Activated CD4-positive, alpha-beta T cell treated with anti-CD3 and anti-CD28 coated beads, Interleukin-2, amount 10 ng/mL, durations not matched to agents 24 days and 14 days (primary cell): ENCODE data around the gene AFF4. TPM values are rescaled to one million over a fixed set of nuclear protein-coding genes. Genes with fewer than 3 reads are reported as not detected.
A peak's percentile ranks its signal among the peaks of the same experiment; 100 is the strongest.
"Not testable (repeated sequence)": the region's sequence is repeated elsewhere in the genome, so short reads cannot be mapped to it uniquely, and the experiment has no call there.

Experiments used
- DNase-seq: peaks from one replicate; pipeline ENCODE4 v3.0.0; 2022
- H3K27ac Mint-ChIP-seq: one replicate; pipeline ENCODE4 v1.8.0; 2022; ENCODE audit warnings: mild to moderate bottlenecking, mixed read lengths
- H3K27me3 Mint-ChIP-seq: one replicate; pipeline ENCODE4 v1.8.0; 2022; ENCODE audit warnings: mixed read lengths
- H3K36me3 Mint-ChIP-seq: one replicate; pipeline ENCODE4 v1.8.0; 2022; ENCODE audit warnings: low read depth, mild to moderate bottlenecking, mixed read lengths
- H3K4me1 Mint-ChIP-seq: one replicate; pipeline ENCODE4 v1.8.0; 2021; ENCODE audit warnings: mixed read lengths
- H3K4me3 Mint-ChIP-seq: one replicate; pipeline ENCODE4 v1.8.0; 2022; ENCODE audit warnings: mild to moderate bottlenecking, moderate library complexity, mixed read lengths
- H3K9me3 Mint-ChIP-seq: one replicate; pipeline ENCODE4 v1.8.0; 2021; ENCODE audit warnings: mixed read lengths
- intact Hi-C: fragments of 100-400 bp; cut with micrococcal nuclease; formaldehyde crosslinking; loops from one replicate; pipeline ENCODE4 v1.15.1; 2023
- total RNA-seq: library from RNA; stranded (reverse); gene quantifications from 2 replicates; pipeline ENCODE4 v1.2.3, GENCODE V29; 2022

Gene AFF4
- total RNA-seq, 1 donor from 2014 or later: 32.7 TPM

DNA sequence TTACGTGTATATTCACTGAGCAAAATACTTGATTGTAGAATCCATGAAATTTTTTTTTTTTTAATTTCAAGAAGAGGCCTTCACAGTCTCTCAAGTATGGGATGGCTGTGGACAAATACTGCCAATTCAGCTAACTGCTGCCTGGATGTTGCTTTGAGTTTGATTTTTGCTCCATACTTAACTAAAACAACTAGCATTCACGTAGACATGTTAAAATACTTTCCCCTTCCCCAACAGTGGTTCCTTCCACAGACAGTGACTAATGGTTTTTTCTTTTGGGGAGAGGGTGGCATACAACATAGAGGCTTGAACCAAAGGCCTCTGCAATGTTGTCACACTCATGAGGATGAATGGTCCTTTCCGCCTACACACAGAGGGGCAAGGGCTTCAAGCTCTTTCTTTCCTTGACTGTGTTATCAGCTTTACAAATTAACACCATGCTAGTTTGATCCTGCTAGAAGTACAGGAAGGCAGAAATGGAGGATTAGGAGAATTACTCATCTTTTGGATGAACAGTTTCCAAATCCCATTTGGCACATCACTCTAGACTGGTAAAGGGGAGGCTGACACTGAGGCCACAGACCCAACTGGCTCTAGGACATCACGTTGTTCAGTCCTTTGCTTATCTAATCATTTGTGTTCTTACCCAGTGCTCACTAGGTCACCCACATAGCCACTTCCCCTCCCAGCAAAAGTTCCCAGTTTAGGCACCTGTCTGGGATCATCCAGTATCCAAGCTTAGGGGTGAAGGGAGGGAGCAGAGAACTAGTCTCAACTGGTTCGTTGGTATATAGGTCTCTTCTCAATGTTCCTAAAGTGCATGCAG lies 91.8 kb downstream of the AFF4 start:
- H3K4me1 Mint-ChIP-seq: peaks cover 17% of the 10 kb centered on the region
- H3K4me3 Mint-ChIP-seq: no peak overlapping the region
- no peaks in the 10 kb centered on the region for H3K9me3 Mint-ChIP-seq
- H3K27ac Mint-ChIP-seq: no peak overlapping the region
- intact Hi-C loops: no loop called here
- no peaks in the 10 kb centered on the region for H3K27me3 Mint-ChIP-seq
- DNase-seq: no peak
- H3K36me3 Mint-ChIP-seq: peaks cover 49% of the 10 kb centered on the region

DNA sequence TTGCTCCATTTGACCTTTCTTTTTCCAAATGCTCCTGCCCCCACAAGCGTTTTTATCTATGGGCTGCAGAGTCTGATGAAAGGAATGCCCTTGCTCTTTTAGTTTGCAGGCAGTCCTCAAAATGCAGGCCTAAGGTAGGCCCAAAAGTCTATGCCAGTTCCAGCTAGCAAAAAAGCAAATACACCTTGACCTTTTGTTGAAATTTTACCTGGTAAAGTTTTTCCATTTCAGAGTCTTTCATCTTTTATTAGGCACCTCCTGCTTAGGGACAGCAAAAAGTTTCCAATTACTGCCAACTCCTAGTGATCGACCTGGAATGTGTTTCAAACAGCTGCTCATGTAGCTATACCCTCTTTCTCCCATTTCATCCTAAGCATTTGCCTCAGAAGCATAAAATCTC lies 92.6 kb downstream of the AFF4 start:
- Mint-ChIP-seq H3K27ac (peak overlapping the region; percentile 20), H3K4me1 (peaks cover 20% of the 10 kb centered on the region), H3K9me3 (no peaks in the 10 kb centered on the region), H3K36me3 (peaks cover 52% of the 10 kb centered on the region), H3K27me3 (no peaks in the 10 kb centered on the region), H3K4me3 (no peak overlapping the region)
- no peak for DNase-seq
- intact Hi-C loops: no loop called here

DNA sequence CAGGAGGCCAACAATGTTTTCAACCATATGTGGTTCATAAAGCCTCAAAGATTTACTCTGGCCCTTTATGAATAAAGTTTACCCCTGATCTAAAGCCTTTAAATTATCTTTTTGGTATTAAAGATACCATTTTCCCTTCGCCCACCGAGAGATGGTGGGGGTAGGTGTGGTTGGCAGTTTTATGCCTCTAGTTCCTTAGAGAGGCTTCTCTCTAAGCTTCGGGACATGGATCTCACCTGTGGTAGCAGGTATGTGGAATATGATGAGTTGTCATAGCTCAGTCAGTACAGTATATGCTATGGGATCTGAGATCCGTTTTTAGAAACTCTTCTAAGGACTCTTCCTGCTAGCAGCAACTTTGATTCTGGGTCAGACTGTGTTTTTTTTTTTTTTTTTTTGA lies 94.7 kb downstream of the AFF4 start:
- no peaks in the 10 kb centered on the region for H3K9me3 Mint-ChIP-seq
- peak overlapping the region; percentile 40 for H3K4me3 Mint-ChIP-seq
- H3K36me3 Mint-ChIP-seq: peaks cover 44% of the 10 kb centered on the region
- H3K27me3 Mint-ChIP-seq: peaks cover under 1% of the 10 kb centered on the region
- intact Hi-C loops: loop anchor here (5.0 kb wide), 2 partner anchors 131 to 1071 kb away; partner anchors contain the start of genes FNIP1 and KIF3A
- peak; percentile 53 for DNase-seq
- H3K27ac Mint-ChIP-seq: no peak overlapping the region
- H3K4me1 Mint-ChIP-seq: peaks cover 26% of the 10 kb centered on the region

DNA sequence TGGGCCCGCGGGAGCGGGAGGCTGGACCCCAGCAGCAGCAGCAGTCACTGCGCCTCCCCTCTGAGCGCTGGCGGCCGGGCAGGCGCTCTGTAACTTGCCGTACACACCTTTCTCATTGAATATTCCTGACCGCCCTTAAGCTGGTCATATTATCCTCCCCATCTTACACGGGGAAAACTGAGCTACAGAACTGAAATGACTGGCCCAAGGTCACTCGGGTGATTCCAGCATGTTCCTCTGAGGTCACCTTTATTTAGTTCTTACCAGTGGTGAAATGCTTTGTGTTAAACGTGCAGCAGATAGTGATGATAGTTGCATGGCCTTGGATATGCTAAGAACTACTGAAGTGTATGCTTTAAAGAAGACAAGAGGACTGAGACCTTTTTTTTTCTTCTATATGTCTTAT lies 96.4 kb downstream of the AFF4 start:
- H3K36me3 Mint-ChIP-seq: peaks cover 38% of the 10 kb centered on the region
- DNase-seq: no peak
- intact Hi-C loops: loop anchor here (2.0 to 5.0 kb wide), 3 partner anchors 130 to 1070 kb away; partner anchors contain the start of genes FNIP1 and KIF3A
- peaks cover 5% of the 10 kb centered on the region for H3K27me3 Mint-ChIP-seq
- H3K9me3 Mint-ChIP-seq: no peaks in the 10 kb centered on the region
- peaks cover 24% of the 10 kb centered on the region for H3K4me1 Mint-ChIP-seq
- peak overlapping the region; percentile 95 for H3K4me3 Mint-ChIP-seq
- peak overlapping the region; percentile 99 for H3K27ac Mint-ChIP-seq

DNA sequence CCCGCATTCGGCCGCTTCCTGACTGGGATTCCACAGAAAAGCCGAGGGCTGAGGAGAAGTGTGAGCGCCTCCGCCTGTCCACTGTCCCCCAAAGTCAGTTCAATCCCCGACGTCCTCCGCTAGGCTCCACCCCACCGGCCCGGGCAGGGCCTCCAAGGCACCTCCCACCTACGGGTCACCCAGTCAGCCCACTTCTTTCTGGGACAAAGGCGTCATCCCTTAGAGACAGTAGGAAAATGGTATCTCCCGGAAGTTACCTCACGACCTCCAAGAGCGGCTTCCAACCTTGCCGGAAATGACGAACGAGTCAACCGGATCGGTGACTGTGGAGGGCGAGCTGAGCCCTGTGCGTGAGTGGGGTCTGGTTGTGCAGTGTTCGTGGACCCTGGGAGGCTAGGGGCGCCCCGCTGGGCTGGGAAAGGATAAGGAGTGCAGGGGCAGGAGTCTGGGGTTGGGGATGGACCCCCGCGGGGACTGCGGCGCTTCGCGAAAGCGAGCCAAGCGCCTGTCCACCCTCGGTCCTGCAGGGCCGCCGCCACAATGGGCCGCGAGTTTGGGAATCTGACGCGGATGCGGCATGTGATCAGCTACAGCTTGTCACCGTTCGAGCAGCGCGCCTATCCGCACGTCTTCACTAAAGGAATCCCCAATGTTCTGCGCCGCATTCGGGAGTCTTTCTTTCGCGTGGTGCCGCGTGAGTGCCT lies 96.9 kb downstream of the AFF4 start, which contains the start of the genes GDF9 and UQCRQ:
Gene GDF9 (minus strand): TSS at position 128 of the 704 bp plus-strand sequence. CDS start 1,936 bp downstream, outside the sequence.
Gene UQCRQ (plus strand): TSS at position 301 of the 704 bp plus-strand sequence. CDS start 240 bp downstream, at position 541.
- peak within 1 kb of the TSS; percentile 95 for H3K4me3 Mint-ChIP-seq
- peak within 1 kb of the TSS; percentile 99 for H3K27ac Mint-ChIP-seq
- peaks cover 9% of the 10 kb centered on the region for H3K27me3 Mint-ChIP-seq
- DNase-seq: peak; percentile 98
- peaks cover 24% of the 10 kb centered on the region for H3K4me1 Mint-ChIP-seq
- H3K9me3 Mint-ChIP-seq: no peaks in the 10 kb centered on the region
- intact Hi-C loops: loop anchor here (1.0 to 5.0 kb wide), 5 partner anchors 36 to 1069 kb away; partner anchors contain the start of genes FNIP1, KIF3A and SHROOM1
- H3K36me3 Mint-ChIP-seq: peaks cover 35% of the 10 kb centered on the region

DNA sequence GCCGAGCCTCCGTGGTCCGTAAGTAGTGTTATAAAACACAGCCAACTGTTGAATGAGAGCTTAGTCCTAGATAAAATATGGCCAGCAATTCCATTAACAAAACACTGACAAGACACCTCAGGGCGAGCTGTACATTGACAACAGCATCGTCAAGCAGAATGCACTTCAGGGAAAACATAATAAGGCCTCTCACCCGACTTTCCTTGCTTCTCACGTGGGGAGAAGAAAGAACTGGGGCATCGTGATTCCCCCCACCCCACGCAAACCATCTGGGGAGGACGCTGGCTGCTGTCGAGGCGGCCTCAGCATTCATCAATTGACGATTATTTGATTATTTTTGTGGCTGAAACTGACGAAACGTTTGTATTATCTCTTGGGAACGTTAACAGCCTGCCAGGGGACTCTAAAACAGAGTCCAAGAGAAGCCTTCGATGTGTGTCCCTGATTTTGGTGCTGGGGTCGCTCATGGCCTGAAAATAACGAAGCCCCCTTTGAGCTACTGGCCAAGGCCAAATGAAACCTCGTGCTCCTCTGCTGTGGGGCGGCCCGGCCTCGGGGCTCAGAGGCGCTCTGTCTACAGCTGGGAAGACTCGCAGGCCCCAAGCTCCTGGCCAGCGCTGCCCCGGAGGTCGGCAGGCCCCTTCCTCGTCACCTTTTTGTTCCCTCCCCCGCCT lies 97.6 kb downstream of the AFF4 start:
- Mint-ChIP-seq H3K27ac (peak overlapping the region; percentile 99), H3K4me3 (peak overlapping the region; percentile 95), H3K9me3 (no peaks in the 10 kb centered on the region), H3K27me3 (peaks cover 10% of the 10 kb centered on the region), H3K4me1 (peaks cover 24% of the 10 kb centered on the region), H3K36me3 (peaks cover 31% of the 10 kb centered on the region)
- no peak for DNase-seq
- intact Hi-C loops: loop anchor here (1.0 to 5.0 kb wide), 5 partner anchors 36 to 1069 kb away; partner anchors contain the start of genes FNIP1, KIF3A and SHROOM1

DNA sequence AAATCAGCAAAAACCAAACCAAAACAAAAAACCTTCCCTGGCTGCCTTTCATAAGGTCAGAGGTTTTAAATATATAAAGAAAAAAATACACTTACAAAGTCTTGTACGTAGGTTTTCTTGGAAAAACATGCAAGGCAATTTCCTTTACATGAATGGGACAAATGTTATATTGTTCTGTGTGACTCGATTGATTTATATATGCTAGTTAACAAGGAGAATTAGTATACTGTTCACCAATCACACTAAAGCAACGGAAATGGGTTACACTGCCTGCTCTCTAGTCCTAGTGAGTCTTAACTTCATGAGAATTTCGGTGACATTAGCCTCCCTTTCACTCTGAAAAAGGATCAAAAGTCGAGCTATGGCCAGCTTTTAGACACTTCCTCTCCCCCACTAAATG lies 102.7 kb downstream of the AFF4 start:
- no peak for DNase-seq
- intact Hi-C loops: no loop called here
- H3K36me3 Mint-ChIP-seq: no peaks in the 10 kb centered on the region
- H3K27ac Mint-ChIP-seq: no peak overlapping the region
- H3K4me3 Mint-ChIP-seq: no peak overlapping the region
- H3K9me3 Mint-ChIP-seq: peaks cover 3% of the 10 kb centered on the region
- H3K4me1 Mint-ChIP-seq: peaks cover 8% of the 10 kb centered on the region
- peaks cover 16% of the 10 kb centered on the region for H3K27me3 Mint-ChIP-seq

DNA sequence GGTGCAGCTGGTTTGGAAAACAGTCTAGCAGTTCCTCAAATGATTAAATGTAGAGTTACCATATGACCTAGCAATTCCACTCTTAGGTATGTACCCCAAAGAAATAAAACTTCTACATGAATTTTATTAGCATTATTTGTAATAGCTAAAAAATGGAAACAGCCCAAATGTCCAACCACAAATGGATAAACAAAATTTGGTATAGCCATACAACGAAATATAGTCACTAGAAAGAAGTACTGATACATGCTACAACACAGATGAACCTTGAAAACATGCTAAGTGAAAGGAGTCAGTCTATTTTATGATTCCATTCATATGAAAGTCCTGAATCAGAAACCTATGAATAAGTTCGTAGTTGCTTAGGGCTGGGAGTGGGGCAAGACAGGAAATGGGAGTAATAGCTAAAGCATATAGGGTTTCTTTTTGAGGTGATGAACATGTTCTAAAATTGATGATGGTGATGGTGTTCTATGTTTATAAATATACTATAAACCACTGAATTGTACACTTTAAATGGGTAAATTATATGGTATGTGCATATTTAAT lies 103.5 kb downstream of the AFF4 start:
- no peaks in the 10 kb centered on the region for H3K36me3 Mint-ChIP-seq
- H3K27me3 Mint-ChIP-seq: peaks cover 16% of the 10 kb centered on the region
- H3K4me1 Mint-ChIP-seq: peaks cover 2% of the 10 kb centered on the region
- H3K4me3 Mint-ChIP-seq: no peak overlapping the region
- H3K9me3 Mint-ChIP-seq: peaks cover 3% of the 10 kb centered on the region
- intact Hi-C loops: no loop called here
- H3K27ac Mint-ChIP-seq: no peak overlapping the region
- DNase-seq: no peak

DNA sequence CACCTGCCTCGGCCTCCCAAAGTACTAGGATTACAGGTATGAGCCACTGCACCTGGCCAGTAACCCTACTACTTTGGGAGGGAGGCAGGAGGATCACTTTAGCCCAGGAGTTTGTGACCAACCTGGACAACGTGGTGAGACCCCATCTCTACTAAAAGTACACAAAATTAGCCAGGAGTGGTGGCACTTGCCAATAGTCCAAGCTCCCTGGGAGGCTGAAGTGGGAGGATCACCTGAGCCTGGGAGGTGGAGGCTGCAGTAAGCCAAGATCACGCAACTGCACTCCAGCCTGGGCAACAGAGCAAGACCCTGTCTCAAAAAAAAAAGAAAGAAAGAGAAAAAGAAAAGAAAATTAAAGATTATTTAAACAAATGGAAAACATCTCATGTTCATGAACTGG lies 107.4 kb downstream of the AFF4 start:
- DNase-seq: no peak
- no peak overlapping the region for H3K27ac Mint-ChIP-seq

DNA sequence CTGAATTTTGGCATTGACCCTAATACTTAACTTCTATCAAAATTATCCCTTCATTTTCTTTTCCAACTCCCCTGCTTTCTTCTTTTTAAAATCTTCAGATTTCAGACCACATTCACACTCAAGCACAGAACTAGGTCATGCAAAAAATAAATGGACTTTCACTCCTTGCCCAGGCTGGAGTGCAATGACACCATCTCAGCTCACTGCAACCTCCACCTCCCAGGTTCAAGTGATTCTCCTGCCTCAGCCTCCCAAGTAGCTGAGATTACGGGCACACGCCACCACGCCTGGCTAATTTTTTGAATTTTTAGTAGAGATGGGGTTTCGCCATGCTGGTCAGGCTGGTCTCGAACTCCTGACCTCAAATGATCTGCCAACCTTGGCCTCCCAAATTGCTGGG lies 108.4 kb downstream of the AFF4 start:
- H3K27ac Mint-ChIP-seq, H3K36me3 Mint-ChIP-seq, H3K27me3 Mint-ChIP-seq, H3K4me1 Mint-ChIP-seq, H3K4me3 Mint-ChIP-seq, DNase-seq, H3K9me3 Mint-ChIP-seq, intact Hi-C loops: not testable (repeated sequence)

More for the DNA sequence above, 107.4 kb downstream of the AFF4 start:
- Mint-ChIP-seq H3K4me1 (peaks cover 4% of the 10 kb centered on the region), H3K4me3 (no peak overlapping the region), H3K36me3 (no peaks in the 10 kb centered on the region), H3K27me3 (peaks cover 9% of the 10 kb centered on the region), H3K9me3 (peaks cover 3% of the 10 kb centered on the region)
- intact Hi-C loops: no loop called here

DNA sequence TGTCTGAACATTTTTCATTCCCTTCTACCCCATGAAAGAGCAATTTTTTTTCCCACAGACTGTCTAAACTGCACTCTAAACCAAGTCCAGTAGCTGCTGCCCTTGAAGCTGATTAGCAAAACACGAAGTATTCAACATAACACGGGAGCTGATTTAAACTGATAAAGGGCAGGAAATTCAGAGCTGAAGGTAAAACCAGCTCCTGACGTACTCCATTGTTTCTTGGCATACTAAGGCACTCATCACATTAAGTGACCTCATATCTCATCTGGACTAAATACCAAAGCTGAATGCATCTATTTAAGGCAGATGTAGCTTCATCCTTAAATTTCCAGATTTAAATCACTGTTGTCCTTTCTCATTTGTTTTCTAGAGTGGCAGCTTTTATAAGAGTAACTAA lies 109.1 kb downstream of the AFF4 start:
- Mint-ChIP-seq H3K36me3 (no peaks in the 10 kb centered on the region), H3K4me3 (no peak overlapping the region), H3K4me1 (peaks cover 2% of the 10 kb centered on the region)

DNA sequence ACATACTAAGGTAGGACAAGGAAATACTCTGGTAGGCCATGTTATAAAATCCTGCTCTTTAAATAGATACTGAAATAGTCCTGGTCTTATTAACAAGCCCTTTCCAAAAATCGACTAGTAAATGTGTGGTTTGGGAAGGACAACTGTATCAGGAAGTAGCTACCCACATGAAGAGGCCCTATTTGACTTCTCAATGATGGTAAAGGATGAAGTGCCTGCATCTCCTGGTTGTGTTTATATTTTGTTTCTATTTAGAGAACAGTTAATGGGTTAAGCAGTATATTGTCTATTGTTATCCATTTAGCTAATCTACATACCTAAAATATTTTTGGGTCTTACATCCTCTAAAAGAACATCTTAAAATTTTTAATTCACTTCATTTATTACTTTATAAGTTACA lies 109.6 kb downstream of the AFF4 start:
- Mint-ChIP-seq H3K27me3 (peaks cover 5% of the 10 kb centered on the region), H3K4me1 (peaks cover 2% of the 10 kb centered on the region), H3K36me3 (no peaks in the 10 kb centered on the region), H3K4me3 (no peak overlapping the region), H3K9me3 (peaks cover 3% of the 10 kb centered on the region), H3K27ac (no peak overlapping the region)
- no peak for DNase-seq
- intact Hi-C loops: no loop called here

More for the DNA sequence above, 109.1 kb downstream of the AFF4 start:
- DNase-seq: no peak
- Mint-ChIP-seq H3K27me3 (peaks cover 5% of the 10 kb centered on the region), H3K27ac (no peak overlapping the region), H3K9me3 (peaks cover 3% of the 10 kb centered on the region)
- intact Hi-C loops: no loop called here

DNA sequence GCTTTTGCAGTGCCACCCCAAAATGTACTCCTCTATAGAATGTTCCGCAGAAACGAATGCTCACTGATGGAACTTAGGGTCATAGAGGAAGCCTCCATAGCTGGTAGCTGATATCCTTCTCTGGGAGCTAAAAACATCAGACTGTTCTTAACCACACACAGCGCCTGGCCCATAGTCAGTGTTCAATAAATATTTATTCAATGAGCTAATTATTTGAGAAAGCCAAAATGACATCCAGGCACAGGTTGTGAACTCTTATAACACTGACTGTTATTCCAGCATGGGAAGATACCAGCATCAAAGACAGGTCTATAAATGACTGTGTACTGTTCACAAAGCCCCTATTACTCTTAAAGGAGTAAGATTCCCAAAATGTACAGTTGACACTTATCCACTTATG lies 110.1 kb downstream of the AFF4 start:
- H3K27ac Mint-ChIP-seq: no peak overlapping the region
- no peak overlapping the region for H3K4me3 Mint-ChIP-seq
- no peaks in the 10 kb centered on the region for H3K36me3 Mint-ChIP-seq
- no peak for DNase-seq
- H3K4me1 Mint-ChIP-seq: peaks cover 2% of the 10 kb centered on the region
- intact Hi-C loops: no loop called here
- peaks cover 3% of the 10 kb centered on the region for H3K9me3 Mint-ChIP-seq
- H3K27me3 Mint-ChIP-seq: peaks cover 4% of the 10 kb centered on the region
